Ishikawa (cell line): ENCODE results near the gene ABCC4.
A peak's percentile ranks its signal among the peaks of the same experiment; 100 is the strongest.

Experiments
- CEBPB ChIP-seq: IDR thresholded peaks from 2 replicates; pipeline ENCODE4 v1.6.1; 2012
- CREB1 ChIP-seq: IDR thresholded peaks from 2 replicates; pipeline ENCODE4 v1.6.1; 2012; ENCODE audit warnings: low read depth
- EGR1 ChIP-seq: IDR thresholded peaks from 2 replicates; pipeline ENCODE4 v1.6.1; 2012
- EP300 ChIP-seq: IDR thresholded peaks from 2 replicates; pipeline ENCODE4 v1.6.1; 2012; ENCODE audit warnings: borderline replicate concordance
- FOXM1 ChIP-seq: IDR thresholded peaks from 2 replicates; pipeline ENCODE4 v1.6.1; 2012; ENCODE audit warnings: low read depth, borderline replicate concordance
- NFIC ChIP-seq: IDR thresholded peaks from 2 replicates; pipeline ENCODE4 v1.6.1; 2012
- RAD21 ChIP-seq: IDR thresholded peaks from 2 replicates; pipeline ENCODE4 v1.6.1; 2012; ENCODE audit warnings: low read depth
- TAF1 ChIP-seq: IDR thresholded peaks from 2 replicates; pipeline ENCODE4 v1.6.1; 2012; ENCODE audit warnings: low read depth, mild to moderate bottlenecking
- TCF12 ChIP-seq: IDR thresholded peaks from 2 replicates; pipeline ENCODE4 v1.6.1; 2012; ENCODE audit warnings: low read depth
- TEAD4 ChIP-seq: IDR thresholded peaks from 2 replicates; pipeline ENCODE4 v1.6.1; 2012
- YY1 ChIP-seq: IDR thresholded peaks from 2 replicates; pipeline ENCODE4 v1.6.1; 2012; ENCODE audit warnings: low read depth
- ZBTB7A ChIP-seq: IDR thresholded peaks from 2 replicates; pipeline ENCODE4 v1.6.1; 2012; ENCODE audit warnings: low read depth
- TF ChIP-seq, protein P1 (sequence below): IDR thresholded peaks from 2 replicates; pipeline ENCODE4 v1.6.1; 2012
- TF ChIP-seq, protein P2 (sequence below): IDR thresholded peaks from 2 replicates; pipeline ENCODE4 v1.6.1; 2012; ENCODE audit warnings: low read depth, mild to moderate bottlenecking
- TF ChIP-seq, protein P3 (sequence below): IDR thresholded peaks from 2 replicates; pipeline ENCODE4 v1.6.1; 2012

ABCC4 gene

DNA sequence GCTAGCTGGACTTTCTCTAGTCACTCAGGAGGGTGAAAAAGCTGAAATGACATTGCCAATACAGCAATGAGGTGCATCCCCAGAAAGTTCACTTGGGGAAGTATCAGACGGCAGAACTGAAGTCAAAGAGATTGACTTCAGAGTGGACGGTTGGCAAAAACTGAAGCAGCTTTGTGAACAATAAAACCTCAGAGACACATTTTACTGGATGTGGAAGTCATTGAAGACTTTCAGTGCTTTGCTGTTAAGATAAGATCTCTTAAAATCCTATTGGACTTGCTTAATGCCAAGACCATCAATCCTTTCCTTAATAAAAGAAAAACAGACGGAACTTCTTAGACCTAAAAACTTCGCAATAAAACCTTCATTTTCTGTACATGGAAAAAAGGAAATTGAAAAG lies 103.7 kb downstream of the ABCC4 start:
- TF ChIP-seq, protein P1, sequence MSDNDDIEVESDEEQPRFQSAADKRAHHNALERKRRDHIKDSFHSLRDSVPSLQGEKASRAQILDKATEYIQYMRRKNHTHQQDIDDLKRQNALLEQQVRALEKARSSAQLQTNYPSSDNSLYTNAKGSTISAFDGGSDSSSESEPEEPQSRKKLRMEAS, result no peak
- TF ChIP-seq FOXM1 (no peak), TCF12 (no peak), EP300 (no peak), CEBPB (no peak), YY1 (no peak), RAD21 (no peak), EGR1 (no peak), NFIC (no peak), CREB1 (no peak), ZBTB7A (no peak), TEAD4 (no peak)
- TF ChIP-seq, protein P2, sequence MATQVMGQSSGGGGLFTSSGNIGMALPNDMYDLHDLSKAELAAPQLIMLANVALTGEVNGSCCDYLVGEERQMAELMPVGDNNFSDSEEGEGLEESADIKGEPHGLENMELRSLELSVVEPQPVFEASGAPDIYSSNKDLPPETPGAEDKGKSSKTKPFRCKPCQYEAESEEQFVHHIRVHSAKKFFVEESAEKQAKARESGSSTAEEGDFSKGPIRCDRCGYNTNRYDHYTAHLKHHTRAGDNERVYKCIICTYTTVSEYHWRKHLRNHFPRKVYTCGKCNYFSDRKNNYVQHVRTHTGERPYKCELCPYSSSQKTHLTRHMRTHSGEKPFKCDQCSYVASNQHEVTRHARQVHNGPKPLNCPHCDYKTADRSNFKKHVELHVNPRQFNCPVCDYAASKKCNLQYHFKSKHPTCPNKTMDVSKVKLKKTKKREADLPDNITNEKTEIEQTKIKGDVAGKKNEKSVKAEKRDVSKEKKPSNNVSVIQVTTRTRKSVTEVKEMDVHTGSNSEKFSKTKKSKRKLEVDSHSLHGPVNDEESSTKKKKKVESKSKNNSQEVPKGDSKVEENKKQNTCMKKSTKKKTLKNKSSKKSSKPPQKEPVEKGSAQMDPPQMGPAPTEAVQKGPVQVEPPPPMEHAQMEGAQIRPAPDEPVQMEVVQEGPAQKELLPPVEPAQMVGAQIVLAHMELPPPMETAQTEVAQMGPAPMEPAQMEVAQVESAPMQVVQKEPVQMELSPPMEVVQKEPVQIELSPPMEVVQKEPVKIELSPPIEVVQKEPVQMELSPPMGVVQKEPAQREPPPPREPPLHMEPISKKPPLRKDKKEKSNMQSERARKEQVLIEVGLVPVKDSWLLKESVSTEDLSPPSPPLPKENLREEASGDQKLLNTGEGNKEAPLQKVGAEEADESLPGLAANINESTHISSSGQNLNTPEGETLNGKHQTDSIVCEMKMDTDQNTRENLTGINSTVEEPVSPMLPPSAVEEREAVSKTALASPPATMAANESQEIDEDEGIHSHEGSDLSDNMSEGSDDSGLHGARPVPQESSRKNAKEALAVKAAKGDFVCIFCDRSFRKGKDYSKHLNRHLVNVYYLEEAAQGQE, result no peak
- TF ChIP-seq, protein P3, sequence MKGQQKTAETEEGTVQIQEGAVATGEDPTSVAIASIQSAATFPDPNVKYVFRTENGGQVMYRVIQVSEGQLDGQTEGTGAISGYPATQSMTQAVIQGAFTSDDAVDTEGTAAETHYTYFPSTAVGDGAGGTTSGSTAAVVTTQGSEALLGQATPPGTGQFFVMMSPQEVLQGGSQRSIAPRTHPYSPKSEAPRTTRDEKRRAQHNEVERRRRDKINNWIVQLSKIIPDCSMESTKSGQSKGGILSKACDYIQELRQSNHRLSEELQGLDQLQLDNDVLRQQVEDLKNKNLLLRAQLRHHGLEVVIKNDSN, result no peak

DNA sequence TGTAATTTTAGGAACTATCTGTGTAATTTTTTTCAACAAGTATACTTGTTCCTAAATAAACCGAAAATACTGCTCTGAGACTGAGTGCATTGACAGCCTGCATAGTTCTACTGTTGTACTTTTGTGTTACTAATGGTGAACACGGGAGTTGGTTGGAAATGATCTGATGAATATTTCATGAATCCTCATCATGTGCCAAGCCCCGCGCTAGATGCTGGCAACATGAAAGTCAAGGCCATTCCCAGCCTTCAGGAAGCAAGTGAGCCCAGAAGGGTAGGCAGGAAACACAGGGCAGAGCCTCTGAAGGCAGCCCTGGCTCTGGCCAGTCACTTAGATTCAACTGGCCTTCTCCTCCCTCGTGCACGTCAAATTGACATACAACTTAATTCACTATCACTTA lies 106.1 kb downstream of the ABCC4 start:
- TF ChIP-seq NFIC (no peak), EGR1 (no peak), CEBPB (no peak)

DNA sequence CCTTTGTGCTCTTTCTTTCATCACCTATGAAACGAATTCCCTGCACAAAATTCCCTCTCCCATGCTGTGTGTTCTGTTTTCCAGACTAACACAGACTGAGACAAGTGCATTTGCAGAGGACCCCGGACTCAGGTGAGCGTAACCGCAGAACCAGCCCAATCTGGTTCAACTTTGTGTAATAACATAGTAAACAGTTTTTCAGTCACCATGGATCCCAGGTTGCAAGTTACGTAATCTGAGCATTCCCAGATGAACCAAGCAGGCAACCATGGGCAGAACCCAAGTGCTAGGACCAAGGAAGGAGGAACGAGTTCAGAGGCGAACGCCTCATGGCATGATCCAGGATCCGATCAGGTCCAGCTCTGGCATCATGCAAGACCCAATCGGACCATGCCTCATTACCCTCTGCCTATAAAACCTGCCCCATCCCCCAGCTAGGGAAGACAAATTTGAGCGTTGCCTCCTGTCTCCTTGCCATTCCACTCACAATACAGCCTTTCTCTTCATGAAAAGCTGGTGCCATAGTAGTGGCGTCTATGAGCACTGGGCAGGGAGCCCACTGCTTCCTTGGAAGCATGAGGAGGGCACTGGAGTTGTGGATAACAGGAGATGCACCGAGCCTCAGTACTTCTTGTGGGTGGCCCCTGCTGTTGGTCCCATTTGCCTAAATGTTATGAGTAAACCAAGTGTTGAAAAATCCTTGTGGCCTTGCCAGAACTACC lies 107.6 kb downstream of the ABCC4 start:
- TF ChIP-seq, protein P2, result no peak
- TF ChIP-seq TEAD4 (no peak), ZBTB7A (no peak), CEBPB (no peak), EP300 (no peak), TCF12 (no peak)
- TF ChIP-seq, protein P3, result no peak

DNA sequence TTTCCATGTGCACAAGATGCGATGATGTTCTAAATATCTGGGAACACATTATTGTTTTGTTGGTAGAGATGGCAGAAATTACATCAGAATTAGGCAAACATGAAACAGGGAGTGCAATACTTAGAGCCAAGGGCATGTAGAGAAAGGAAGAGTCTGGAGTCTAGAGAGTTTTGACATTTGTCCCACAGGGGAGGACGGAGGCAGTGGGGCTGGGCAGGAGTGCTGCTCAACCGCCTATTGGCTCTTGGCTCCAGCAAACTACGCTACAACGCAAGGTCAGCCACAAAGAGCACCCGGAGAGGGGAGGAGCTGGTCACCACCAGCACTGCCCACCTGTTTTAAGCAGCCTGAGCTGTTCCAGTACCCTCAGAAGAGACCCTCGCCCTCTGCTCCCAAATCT lies 108.3 kb downstream of the ABCC4 start:
- TF ChIP-seq ZBTB7A (no peak), CREB1 (no peak), EGR1 (no peak), CEBPB (no peak), YY1 (no peak), RAD21 (no peak), TAF1 (no peak), EP300 (no peak), TEAD4 (no peak)
- TF ChIP-seq, protein P1, result no peak
- TF ChIP-seq, protein P3, result no peak

DNA sequence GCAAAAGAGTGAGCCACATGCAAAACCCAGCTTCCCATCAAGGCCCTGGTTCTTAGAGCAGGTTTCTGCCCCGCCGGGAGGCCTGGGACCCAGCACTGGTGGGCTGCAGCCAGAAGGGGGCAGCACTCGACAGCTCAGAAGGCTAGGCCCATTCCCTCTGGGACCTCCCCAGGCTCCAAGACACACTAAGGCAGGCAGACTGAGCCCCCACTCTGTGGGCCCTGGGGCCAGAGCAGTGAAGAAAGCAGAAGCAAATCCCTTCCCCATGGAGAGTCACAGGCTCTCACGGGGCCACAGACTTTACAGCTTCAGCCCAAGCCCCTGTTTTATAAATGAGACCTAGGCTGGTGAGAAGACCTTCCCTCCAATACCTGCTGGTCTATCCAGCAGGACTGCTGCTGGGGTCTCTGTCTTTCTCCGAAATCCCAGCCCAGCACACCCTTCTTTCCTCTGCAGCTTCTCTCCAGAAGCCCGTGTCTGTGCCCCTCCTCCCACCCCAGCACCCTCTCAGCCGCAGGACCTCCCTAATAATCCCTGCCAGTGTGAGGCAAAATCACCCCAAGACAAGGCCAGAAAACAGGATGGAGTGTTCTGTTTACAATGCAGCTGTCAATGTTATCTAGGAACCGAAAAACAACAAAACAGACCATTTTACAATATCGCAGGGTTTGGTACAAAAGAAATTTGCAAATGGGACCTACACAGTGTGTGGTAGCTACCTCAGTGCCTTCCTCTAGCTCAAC lies 109.3 kb downstream of the ABCC4 start:
- TF ChIP-seq, protein P3, result no peak
- peak; percentile 87 for TF ChIP-seq RAD21
